ENCODE results near the gene DNAAF3. TPM values are rescaled to one million over a fixed set of nuclear protein-coding genes. Genes with fewer than 3 reads are reported as not detected.

DNAAF3 gene
- polyA plus RNA-seq, 1 of the 3 experiments (the other 2 are of a cell fraction) = 2.4 TPM

GRCh38 chr19:55147545-55148251, 18.7 kb downstream of the DNAAF3 start:
- 51% methylated on average over 4 of the region's 9 CpGs for WGBS (ENCODE audit: low lambda C conversion rate)
- Histone ChIP-seq H3K9me2 (no peaks in the 10 kb centered on the region), H3K4me2 (no peak overlapping the region), H2AFZ (ENCODE audit: low read depth) (no peak overlapping the region), H3K9me3 (no peaks in the 10 kb centered on the region), H3K79me2 (ENCODE audit: insufficient read depth) (no peaks in the 10 kb centered on the region), H3K36me3 (replicated peaks in 1 of 2; ENCODE audit: control insufficient read depth in 1 of 2, insufficient read depth in 2 of 2, low read length in 1 of 2) (no peaks in the 10 kb centered on the region), H3F3A (replicated peaks; ENCODE audit: insufficient read depth) (no peaks in the 10 kb centered on the region), H3K9ac (no peak overlapping the region), H4K20me1 (ENCODE audit: insufficient read depth) (no peaks in the 10 kb centered on the region), H3K27me3 (ENCODE audit: insufficient read depth) (peaks cover 28% of the 10 kb centered on the region), H3K27ac (ENCODE audit: low read depth in 2 of 2, low read length in 1 of 2) (no peak overlapping the region), H3K4me3 (ENCODE audit: low read depth in 2 of 2, low read length in 1 of 2) (no peak overlapping the region), H3K4me1 (ENCODE audit: control insufficient read depth in 1 of 2, insufficient read depth in 2 of 2, low read depth in 1 of 2, low read length in 1 of 2) (no peaks in the 10 kb centered on the region; a peak in 1 of 4 replicates)
- ChIA-PET POLR2A (no interaction called here), CTCF (interaction anchor here (0.9 to 9.7 kb wide), 2 partner anchors 13 to 275 kb away, joined by 3 to 116 read pairs; no protein-coding TSS in a partner anchor)
- TF ChIP-seq TAF1 (IDR thresholded peaks at IDR 0.05; ENCODE audit: borderline replicate concordance, low read depth, low read length) = no peak
- no peak for TF ChIP-seq RXRA (IDR thresholded peaks at IDR 0.05; ENCODE audit: borderline replicate concordance, low read depth)
- DNase-seq = peak; percentile 16

- Histone ChIP-seq H3K79me2 (ENCODE audit: insufficient read depth) (no peaks in the 10 kb centered on the region), H3K4me2 (no peak overlapping the region), H3K9ac (no peak overlapping the region), H3F3A (replicated peaks; ENCODE audit: insufficient read depth) (no peaks in the 10 kb centered on the region), H3K27ac (ENCODE audit: low read depth in 2 of 2, low read length in 1 of 2) (no peak overlapping the region), H3K9me3 (no peaks in the 10 kb centered on the region), H4K20me1 (ENCODE audit: insufficient read depth) (no peaks in the 10 kb centered on the region), H3K27me3 (ENCODE audit: insufficient read depth) (peaks cover 28% of the 10 kb centered on the region), H2AFZ (ENCODE audit: low read depth) (no peak overlapping the region), H3K4me3 (ENCODE audit: low read depth in 2 of 2, low read length in 1 of 2) (peak overlapping the region; percentile 9 to 24; a peak in 3 of 4 replicates), H3K4me1 (ENCODE audit: control insufficient read depth in 1 of 2, insufficient read depth in 2 of 2, low read depth in 1 of 2, low read length in 1 of 2) (no peaks in the 10 kb centered on the region; a peak in 1 of 4 replicates), H3K36me3 (replicated peaks in 1 of 2; ENCODE audit: control insufficient read depth in 1 of 2, insufficient read depth in 2 of 2, low read length in 1 of 2) (no peaks in the 10 kb centered on the region), H3K9me2 (no peaks in the 10 kb centered on the region)
- POLR2A ChIA-PET = no interaction called here
- WGBS (ENCODE audit: low lambda C conversion rate) = 9% methylated on average over 9 of the region's 27 CpGs
- CTCF ChIA-PET = interaction anchor here (0.7 to 9.7 kb wide), 9 partner anchors 10 to 276 kb away, joined by 3 to 116 read pairs (median 3); no protein-coding TSS in a partner anchor
- TF ChIP-seq TEAD4 (IDR thresholded peaks at IDR 0.05; ENCODE audit: borderline replicate concordance, insufficient read depth) = no peak
- no peak for TF ChIP-seq CHD2 (IDR thresholded peaks at IDR 0.05; ENCODE audit: low read length, partially characterized antibody)
- TF ChIP-seq FOXJ3 (CRISPR knock-in tag; IDR thresholded peaks at IDR 0.05) = no peak
- TF ChIP-seq IRF3 (IDR thresholded peaks at IDR 0.05; ENCODE audit: low read depth, low read length) = no peak
- no peak for TF ChIP-seq EP300 (IDR thresholded peaks at IDR 0.05; ENCODE audit: borderline replicate concordance in 1 of 2, low read depth in 1 of 2, low read length in 1 of 2)
- no peak for TF ChIP-seq YY1 (IDR thresholded peaks at IDR 0.05; ENCODE audit: low read depth)
- TF ChIP-seq FOSL2 (IDR thresholded peaks at IDR 0.05; ENCODE audit: borderline replicate concordance, low read depth) = no peak
- TF ChIP-seq RCOR1 (IDR thresholded peaks at IDR 0.05; ENCODE audit: low read length) = no peak
- no peak for TF ChIP-seq SIN3A (IDR thresholded peaks at IDR 0.05; ENCODE audit: borderline replicate concordance, low read depth, low read length)
- no peak for TF ChIP-seq MXI1 (IDR thresholded peaks at IDR 0.05; ENCODE audit: low read depth, low read length)
- no peak for TF ChIP-seq USF2 (IDR thresholded peaks at IDR 0.05; ENCODE audit: borderline replicate concordance, low read depth, low read length)
- no peak for TF ChIP-seq USF1 (IDR thresholded peaks at IDR 0.05; ENCODE audit: borderline replicate concordance, low read depth)
- TF ChIP-seq SMC3 (IDR thresholded peaks at IDR 0.05; ENCODE audit: low read depth, low read length) = no peak
- no peak for TF ChIP-seq RFX5 (IDR thresholded peaks at IDR 0.05; ENCODE audit: low read length)
- TF ChIP-seq EZH2phosphoT487 (IDR thresholded peaks at IDR 0.05; ENCODE audit: borderline replicate concordance, low read depth) = no peak
- TF ChIP-seq RXRA (IDR thresholded peaks at IDR 0.05; ENCODE audit: borderline replicate concordance, low read depth) = no peak
- peak; percentile 70 for DNase-seq
These were observed 19.6 kb downstream of the DNAAF3 start for GRCh38 chr19:55146705-55147273.
